H1 (cell line): ENCODE data around the gene HIBADH. TPM values are rescaled to one million over a fixed set of nuclear protein-coding genes. Genes with fewer than 3 reads are reported as not detected.

Experiments
- CTCF ChIA-PET: fragments of 300-600 bp; sonication (Branson Sonifier 250); formaldehyde crosslinking; loops from one replicate; lab custom pipeline; 2021; ENCODE audit not compliant: partially characterized antibody; lab: Charles Lee
- POLR2A ChIA-PET: fragments of 300-600 bp; sonication (Branson Sonifier 250); formaldehyde crosslinking; loops from one replicate; lab custom pipeline; 2021; ENCODE audit warnings: inconsistent platforms; ENCODE audit not compliant: partially characterized antibody; lab: Charles Lee
- DNase-seq, 2 experiments: peaks; one replicate each; pipeline versions ENCODE4 v3.0.0 to v3.0.0-alpha.2; 2010 to 2022; ENCODE audit warnings: low spot score in 2 of 2, low read depth in 1 of 2, mixed read lengths in 1 of 2
- FAIRE-seq: peaks from 2 replicates; lab custom pipeline; 2011; peaks lifted over from hg19 to GRCh38; lab: Jason Lieb, UNC
- H2AFZ ChIP-seq: 2 replicates; pipeline ENCODE4 v1.8.1; 2012; ENCODE audit warnings: low read length, inconsistent platforms
- H2AK5ac ChIP-seq: 2 replicates; pipeline ENCODE4 v1.6.1; 2013; ENCODE audit warnings: low read depth, low read length
- H2BK120ac ChIP-seq: replicated peaks from 2 replicates; pipeline ENCODE3; 2013; ENCODE audit warnings: low read depth, low read length, inconsistent platforms
- H2BK12ac ChIP-seq: 2 replicates; pipeline ENCODE4 v1.6.1; 2013; ENCODE audit warnings: low read depth, low read length
- H2BK15ac ChIP-seq: 2 replicates; pipeline ENCODE4 v1.6.1; 2013; ENCODE audit warnings: low read length
- H2BK20ac ChIP-seq: 2 replicates; pipeline ENCODE4 v1.6.1; 2013; ENCODE audit warnings: low read length
- H2BK5ac ChIP-seq: 2 replicates; pipeline ENCODE4 v1.6.1; 2013; ENCODE audit warnings: low read depth, low read length
- H3K14ac ChIP-seq: 2 replicates; pipeline ENCODE4 v1.6.1; 2013; ENCODE audit warnings: inconsistent platforms; ENCODE audit not compliant: insufficient read length
- H3K18ac ChIP-seq: 2 replicates; pipeline ENCODE4 v1.6.1; 2013; ENCODE audit warnings: low read length; ENCODE audit errors: extremely low read depth
- H3K23ac ChIP-seq: 2 replicates; pipeline ENCODE4 v1.6.1; 2013; ENCODE audit warnings: inconsistent platforms; ENCODE audit not compliant: insufficient read length
- H3K23me2 ChIP-seq: 2 replicates; pipeline ENCODE4 v1.6.1; 2013; ENCODE audit warnings: low read depth, low read length
- H3K27ac ChIP-seq: 2 replicates; pipeline ENCODE4 v1.6.1; 2011; ENCODE audit warnings: low read depth, low read length, inconsistent platforms
- H3K27me3 ChIP-seq, 4 experiments: replicated peaks in 1 of 4; 1 replicate in 1 of 4; 2 replicates in 3 of 4; pipeline versions ENCODE4 v1.6.1 to v1.8.1; 2011 to 2013; ENCODE audit warnings: low read length in 3 of 4, mild to moderate bottlenecking in 3 of 4, inconsistent platforms in 2 of 4, mixed read lengths in 2 of 4, moderate library complexity in 1 of 4; ENCODE audit not compliant: control insufficient read depth in 3 of 4, insufficient read depth in 3 of 4; ENCODE audit errors: extremely low read depth in 1 of 4
- H3K36me3 ChIP-seq, 4 experiments: 2 replicates each; pipeline versions ENCODE4 v1.6.1 to v1.8.1; 2011 to 2013; ENCODE audit warnings: mild to moderate bottlenecking in 4 of 4, low read length in 3 of 4, moderate library complexity in 2 of 4, control low read depth in 1 of 4, inconsistent platforms in 1 of 4; ENCODE audit not compliant: insufficient read depth in 4 of 4, control insufficient read depth in 2 of 4
- H3K4ac ChIP-seq: replicated peaks from 2 replicates; pipeline ENCODE3; 2013; ENCODE audit warnings: low read length, low read depth, mixed read lengths, inconsistent platforms; ENCODE audit not compliant: insufficient read length
- H3K4me1 ChIP-seq, 4 experiments: replicated peaks in 1 of 4; 1 replicate in 1 of 4; 2 replicates in 3 of 4; pipeline versions ENCODE4 v1.6.1 to v1.8.1; 2011 to 2013; ENCODE audit warnings: low read length in 3 of 4, inconsistent platforms in 2 of 4, mixed read lengths in 1 of 4; ENCODE audit not compliant: insufficient read depth in 4 of 4, control insufficient read depth in 3 of 4
- H3K4me2 ChIP-seq, 2 experiments: 2 replicates each; pipeline versions ENCODE4 v1.6.1 to v1.8.1; 2011 to 2013; ENCODE audit warnings: low read depth in 2 of 2, low read length in 2 of 2, control low read depth in 1 of 2, inconsistent platforms in 1 of 2, mild to moderate bottlenecking in 1 of 2; ENCODE audit not compliant: insufficient read depth in 1 of 2
- H3K4me3 ChIP-seq, 4 experiments: fragments of 200-600, 300-600 bp in 1 of 4; sonication (generic), shearing (Covaris generic), sonication (Bioruptor Twin) in 1 of 4; 2 replicates each; pipeline versions ENCODE4 v1.5.1 to v1.8.1; 2011 to 2016; ENCODE audit warnings: low read length in 4 of 4, low read depth in 3 of 4, control low read depth in 2 of 4, inconsistent platforms in 2 of 4, mild to moderate bottlenecking in 2 of 4, mixed read lengths in 1 of 4, moderate library complexity in 1 of 4; ENCODE audit not compliant: insufficient read depth in 2 of 4; ENCODE audit errors: extremely low read depth in 1 of 4
- H3K56ac ChIP-seq: replicated peaks from 2 replicates; pipeline ENCODE3; 2013; ENCODE audit warnings: low read depth, mild to moderate bottlenecking, mixed read lengths, low read length, inconsistent platforms; ENCODE audit not compliant: insufficient read length
- H3K79me1 ChIP-seq: 2 replicates; pipeline ENCODE4 v1.6.1; 2013; ENCODE audit warnings: low read depth, low read length, control low read depth
- H3K79me2 ChIP-seq, 2 experiments: 2 replicates each; pipeline versions ENCODE4 v1.6.1 to v1.8.1; 2012 to 2013; ENCODE audit warnings: low read length in 2 of 2, mild to moderate bottlenecking in 2 of 2, inconsistent platforms in 1 of 2; ENCODE audit not compliant: insufficient read depth in 2 of 2, control insufficient read depth in 1 of 2
- H3K9ac ChIP-seq, 4 experiments: replicated peaks in 1 of 4; 1 replicate in 1 of 4; 2 replicates in 3 of 4; pipeline versions ENCODE4 v1.6.1 to v1.8.1; 2011 to 2013; ENCODE audit warnings: low read depth in 3 of 4, low read length in 3 of 4, control low read depth in 2 of 4, mild to moderate bottlenecking in 2 of 4, moderate library complexity in 2 of 4, inconsistent platforms in 1 of 4; ENCODE audit errors: extremely low read depth in 1 of 4
- H3K9me3 ChIP-seq, 2 experiments: 2 replicates each; pipeline versions ENCODE4 v1.6.1 to v1.8.1; 2012 to 2013; ENCODE audit warnings: mild to moderate bottlenecking in 2 of 2, moderate library complexity in 2 of 2, control low read depth in 1 of 2, inconsistent platforms in 1 of 2, low read depth in 1 of 2, low read length in 1 of 2, mixed read lengths in 1 of 2; ENCODE audit not compliant: insufficient read depth in 2 of 2
- H4K20me1 ChIP-seq, 2 experiments: replicated peaks in 1 of 2; 2 replicates each; pipeline versions ENCODE3 to v1.8.1; 2011 to 2013; ENCODE audit warnings: inconsistent platforms in 2 of 2, low read length in 2 of 2, mild to moderate bottlenecking in 1 of 2; ENCODE audit not compliant: insufficient read depth in 2 of 2, control insufficient read depth in 1 of 2
- H4K5ac ChIP-seq: 2 replicates; pipeline ENCODE4 v1.6.1; 2013; ENCODE audit warnings: low read length, low read depth, mixed read lengths, inconsistent platforms; ENCODE audit not compliant: insufficient read length
- H4K8ac ChIP-seq: 2 replicates; pipeline ENCODE4 v1.8.0; 2013; ENCODE audit warnings: mild to moderate bottlenecking, moderate library complexity, low read length, inconsistent platforms; ENCODE audit not compliant: insufficient read depth; ENCODE audit errors: extremely low read depth
- H4K91ac ChIP-seq: replicated peaks from 2 replicates; pipeline ENCODE3; 2013; ENCODE audit warnings: low read length, mixed read lengths, inconsistent platforms; ENCODE audit not compliant: insufficient read length
- KDM1A ChIP-seq: fragments of 200-600, 300-600 bp; sonication (generic); IDR thresholded peaks from 2 replicates; pipeline ENCODE4 v1.7.1; 2016; ENCODE audit warnings: mild to moderate bottlenecking, low read length, borderline replicate concordance
- KDM4A ChIP-seq: IDR thresholded peaks from one replicate; pipeline ENCODE4 v1.7.1; 2012; ENCODE audit warnings: low read depth, mild to moderate bottlenecking, moderate library complexity, low read length, inconsistent platforms; ENCODE audit not compliant: severe bottlenecking
- MAFK ChIP-seq: IDR thresholded peaks from 2 replicates; pipeline ENCODE4 v1.6.1; 2012; ENCODE audit warnings: low read depth, mild to moderate bottlenecking, improper control_type of control experiment, low read length
- NANOG ChIP-seq: IDR thresholded peaks from 2 replicates; pipeline ENCODE4 v1.6.1; 2011; ENCODE audit warnings: low read length, low read depth, mild to moderate bottlenecking, inconsistent platforms; ENCODE audit not compliant: insufficient read depth, poor library complexity, severe bottlenecking
- POLR2AphosphoS5 ChIP-seq: IDR thresholded peaks from 2 replicates; pipeline ENCODE4 v1.6.1; 2011; ENCODE audit warnings: low read depth, low read length
- RAD21 ChIP-seq, 2 experiments: IDR thresholded peaks in 1 of 2; conservative IDR thresholded peaks in 1 of 2; 2 replicates each; pipeline ENCODE4 v1.6.1; 2011; ENCODE audit warnings: low read depth in 2 of 2, low read length in 2 of 2, improper control_type of control experiment in 1 of 2, inconsistent platforms in 1 of 2, mild to moderate bottlenecking in 1 of 2, moderate library complexity in 1 of 2
- SAP30 ChIP-seq: fragments of 300-600 bp; sonication (generic); IDR thresholded peaks from 2 replicates; pipeline ENCODE4 v1.7.1; 2012; ENCODE audit warnings: low read length, moderate library complexity, mild to moderate bottlenecking, inconsistent platforms; ENCODE audit not compliant: insufficient read depth, insufficient replicate concordance
- SIN3A ChIP-seq, 2 experiments: IDR thresholded peaks in 1 of 2; conservative IDR thresholded peaks in 1 of 2; 2 replicates each; pipeline ENCODE4 v1.6.1; 2011 to 2012; ENCODE audit warnings: low read length in 2 of 2, improper control_type of control experiment in 1 of 2, low read depth in 1 of 2, mild to moderate bottlenecking in 1 of 2
- SP4 ChIP-seq: IDR thresholded peaks from 2 replicates; pipeline ENCODE4 v1.6.1; 2012; ENCODE audit warnings: low read length, inconsistent platforms
- SRF ChIP-seq: IDR thresholded peaks from 2 replicates; pipeline ENCODE4 v1.6.1; 2011; ENCODE audit warnings: mild to moderate bottlenecking, low read depth, low read length, moderate library complexity
- TAF1 ChIP-seq: IDR thresholded peaks from 2 replicates; pipeline ENCODE4 v1.6.1; 2011; ENCODE audit warnings: mild to moderate bottlenecking, low read depth, low read length
- ZNF274 ChIP-seq: IDR thresholded peaks from 2 replicates; pipeline ENCODE4 v1.7.0; 2012; ENCODE audit warnings: low read length, borderline replicate concordance; ENCODE audit errors: extremely low read depth
- WGBS, 2 experiments: shearing (Covaris generic) in 1 of 2; methylation state at CpG; one replicate each; pipeline versions ENCODE4 v1.1.6 to v1.1.7; 2013 to 2015; ENCODE audit warnings: low lambda C conversion rate in 2 of 2, mixed read lengths in 2 of 2, inconsistent platforms in 1 of 2, low coverage in 1 of 2, missing lambda C conversion rate in 1 of 2; ENCODE audit not compliant: insufficient replicate concordance in 2 of 2, insufficient coverage in 1 of 2, insufficient read length in 1 of 2; ENCODE audit errors: extremely low coverage in 1 of 2, missing lambda C conversion rate in 1 of 2; 5-methylcytosine and 5-hydroxymethylcytosine counted together
- polyA plus RNA-seq, 7 experiments: library from polyadenylated mRNA; depleted of rRNA in 3 of 7; stranded (reverse) in 5 of 7; unstranded in 2 of 7; fragments of >200 nt in 5 of 7; fragments of 200-250 nt in 2 of 7; gene quantifications; 1 replicate in 5 of 7; 2 replicates in 1 of 7; 4 replicates in 1 of 7; pipeline versions ENCODE4 v1.2.1 to v1.2.3, GENCODE V29; 2011 to 2013; ENCODE audit warnings: missing spikeins in 2 of 7, mixed read lengths in 2 of 7
- total RNA-seq: library from RNA; stranded (reverse); fragmentation: NEBNext Ultra II Directional; extraction: Animal tissue kit (Norgen Biotek cat#: 25700); gene quantifications from 2 replicates; pipeline ENCODE4 v1.2.1, GENCODE V29; 2021

HIBADH gene
- total and polyA plus RNA-seq, 2 of the 8 experiments (the other 6 are each of a cell fraction or from before 2014, with no cell fraction given) = 30.1 to 39.5 TPM

DNA sequence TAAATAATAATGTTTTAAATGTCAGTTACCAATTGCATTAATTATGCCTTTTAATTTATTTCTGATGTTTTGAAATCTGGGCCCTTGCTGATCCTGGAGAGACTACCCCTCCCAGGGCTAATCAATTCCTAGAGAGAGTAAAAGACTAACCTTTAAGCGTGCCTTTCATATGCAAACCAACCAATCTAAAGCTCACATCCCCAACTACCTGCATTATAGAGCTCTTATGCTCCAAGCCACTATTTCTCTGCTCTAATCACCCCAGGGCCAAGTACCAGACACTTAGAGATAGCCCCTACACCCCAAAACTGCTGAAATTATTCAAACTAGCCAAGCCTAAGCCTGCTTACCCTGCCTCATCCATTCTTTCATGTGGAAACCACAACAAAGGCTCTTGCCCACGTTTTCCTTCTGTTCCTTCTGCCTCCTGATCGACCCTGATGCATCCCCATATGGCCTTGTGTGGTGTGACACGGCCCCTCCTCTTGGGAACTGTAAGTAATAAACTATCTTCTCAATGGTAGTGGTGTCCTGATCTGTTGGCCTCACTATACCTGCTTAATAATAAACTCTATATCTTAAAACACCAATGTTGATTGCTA lies 97.7 kb downstream of the HIBADH start:
- Histone ChIP-seq H3K4me1 (peaks cover 0 to 3% (median 0%) of the 10 kb centered on the region in 4 experiments; a peak in 3 of 7 replicates), H3K79me2 (no peaks in the 10 kb centered on the region), H2BK20ac (no peak overlapping the region), H3K9ac (no peak overlapping the region), H3K14ac (no peak overlapping the region), H3K18ac (no peak overlapping the region), H3K56ac (no peak overlapping the region), H3K23me2 (no peaks in the 10 kb centered on the region), H2BK12ac (no peak overlapping the region), H3K36me3 (no peaks in the 10 kb centered on the region), H3K4me2 (peak overlapping the region in 1 of 2 experiments; percentile 25; a peak in 1 of 4 replicates), H4K5ac (no peak overlapping the region), H4K20me1 (no peaks in the 10 kb centered on the region), H3K27me3 (no peaks in the 10 kb centered on the region), H2BK5ac (no peak overlapping the region), H4K8ac (no peak overlapping the region), H2BK15ac (no peak overlapping the region), H3K4me3 (no peak overlapping the region), H2BK120ac (no peak overlapping the region), H3K27ac (no peak overlapping the region), H4K91ac (no peak overlapping the region), H3K79me1 (no peaks in the 10 kb centered on the region), H3K23ac (no peak overlapping the region), H3K9me3 (peaks cover 6% of the 10 kb centered on the region in 2 experiments; a peak in 2 of 4 replicates), H2AK5ac (no peak overlapping the region; the same call in 1 of the 2 replicates), H3K4ac (no peak overlapping the region), H2AFZ (no peak overlapping the region)
- ChIA-PET CTCF (interaction anchor here (0.9 to 1.0 kb wide), 2 partner anchors 13 to 41 kb away, joined by 3 to 4 read pairs; no protein-coding TSS in a partner anchor), POLR2A (interaction anchor here (0.6 kb wide), 1 partner anchor 316 kb away, joined by 3 read pairs; no protein-coding TSS in a partner anchor)
- peak; percentile 36 for FAIRE-seq
- peak in 1 of 2 experiments; percentile 46 for DNase-seq
- 43% methylated on average over 4 of the region's 4 CpGs; no CpG with 5 or more reads in 1 of the 2 experiments for WGBS, 2 experiments
- TF ChIP-seq MAFK (no peak), TAF1 (no peak), POLR2AphosphoS5 (0 out of 2 replicates have a peak, but pooled peaks have one; percentile 33), SP4 (no peak), SRF (no peak), SAP30 (no peak), KDM1A (no peak), ZNF274 (no peak), RAD21 (IDR thresholded peaks at IDR 0.05 in 1 of 2, conservative IDR thresholded peaks at IDR 0.05 in 1 of 2; ENCODE audit: low read depth in 2 of 2, low read length in 2 of 2) (0 out of 4 replicates have a peak, but pooled peaks of 1 of the 2 experiments have one; percentile 4), SIN3A (conservative IDR thresholded peaks at IDR 0.05 in 1 of 2, IDR thresholded peaks at IDR 0.05 in 1 of 2; ENCODE audit: low read depth in 1 of 2, low read length in 2 of 2) (no peak), NANOG (peak; percentile 74), KDM4A (no peak)
